ENCODE measurements around the gene HCFC1R1.

GRCh38 chr16:3013491-3013951 is 10.2 kb downstream of the HCFC1R1 start:
- TF ChIP-seq TAF1 (IDR thresholded peaks at IDR 0.05; ENCODE audit: low read depth, low read length) (no peak), PAX5 (IDR thresholded peaks at IDR 0.05; ENCODE audit: insufficient read depth, low read length, severe bottlenecking) (no peak)

Data from GM12891 (cell line).